NOMO-1 treated with DMSO at 0.1 percent for 48 hours (cell line): ENCODE data around the gene NPRL2.
A peak's percentile ranks its signal among the peaks of the same experiment; 100 is the strongest.
"Not testable (repeated sequence)": the region's sequence is repeated elsewhere in the genome, so short reads cannot be mapped to it uniquely, and the experiment has no call there.

Experiments used
- DNase-seq: peaks from one replicate; lab custom pipeline; 2025; ENCODE audit not compliant: unreplicated experiment; lab: John Stamatoyannopoulos, UW

The NPRL2 gene

DNA sequence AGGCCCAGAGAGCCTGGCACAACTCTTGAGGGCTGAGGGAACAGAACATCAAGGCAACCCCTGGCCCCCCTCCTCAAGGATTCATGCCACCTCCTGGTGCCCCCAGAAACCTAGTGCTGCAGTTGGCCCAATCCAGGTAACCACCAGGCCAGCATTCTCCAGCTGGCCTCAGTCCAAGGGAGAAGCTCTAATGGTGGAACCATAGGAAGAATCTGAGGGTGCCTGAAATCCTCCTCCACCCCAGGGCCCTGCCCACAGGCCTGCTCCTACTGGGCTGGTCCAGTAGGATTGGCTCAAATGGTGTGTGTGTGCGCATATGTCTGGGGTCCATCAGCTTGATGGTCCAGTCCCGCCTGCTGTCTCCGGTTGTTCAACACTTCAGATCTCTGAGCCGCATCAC is 35.8 kb downstream of the NPRL2 start:
- no peak for DNase-seq

DNA sequence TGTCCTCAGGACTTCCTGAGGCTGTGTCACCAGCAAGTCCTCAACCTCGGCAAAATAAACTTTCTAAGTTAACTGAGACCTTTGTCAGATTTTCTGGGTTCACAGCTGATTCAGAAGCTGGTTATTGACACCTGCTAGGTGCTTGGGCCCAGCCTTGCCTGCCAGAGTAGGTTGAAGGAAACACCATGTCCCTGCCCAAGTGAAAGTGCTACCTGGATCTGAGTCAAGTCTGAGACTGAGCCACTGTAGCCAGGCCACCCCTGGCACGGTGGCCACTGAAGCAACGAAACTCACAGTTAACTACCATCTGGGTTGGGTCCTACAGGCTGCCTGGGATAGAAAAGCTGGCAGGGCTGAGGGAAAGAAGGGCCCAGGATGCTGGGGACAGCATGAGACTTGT is 36.2 kb downstream of the NPRL2 start:
- DNase-seq = no peak

DNA sequence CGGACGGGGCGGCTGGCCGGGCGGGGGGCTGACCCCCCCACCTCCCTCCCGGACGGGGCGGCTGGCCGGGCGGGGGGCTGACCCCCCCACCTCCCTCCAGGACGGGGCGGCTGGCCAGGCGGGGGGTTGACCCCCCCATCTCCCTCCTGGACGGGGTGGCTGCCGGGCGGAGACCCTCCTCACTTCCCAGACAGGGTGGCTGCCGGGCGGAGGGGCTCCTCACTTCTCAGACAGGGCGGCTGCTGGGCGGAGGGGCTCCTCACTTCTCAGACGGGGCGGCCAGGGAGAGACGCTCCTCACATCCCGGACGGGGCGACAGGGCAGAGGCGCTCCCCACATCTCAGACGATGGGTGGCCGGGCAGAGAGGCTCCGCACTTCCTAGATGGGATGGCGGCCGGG is 38.5 kb downstream of the NPRL2 start:
- not testable (repeated sequence) for DNase-seq

DNA sequence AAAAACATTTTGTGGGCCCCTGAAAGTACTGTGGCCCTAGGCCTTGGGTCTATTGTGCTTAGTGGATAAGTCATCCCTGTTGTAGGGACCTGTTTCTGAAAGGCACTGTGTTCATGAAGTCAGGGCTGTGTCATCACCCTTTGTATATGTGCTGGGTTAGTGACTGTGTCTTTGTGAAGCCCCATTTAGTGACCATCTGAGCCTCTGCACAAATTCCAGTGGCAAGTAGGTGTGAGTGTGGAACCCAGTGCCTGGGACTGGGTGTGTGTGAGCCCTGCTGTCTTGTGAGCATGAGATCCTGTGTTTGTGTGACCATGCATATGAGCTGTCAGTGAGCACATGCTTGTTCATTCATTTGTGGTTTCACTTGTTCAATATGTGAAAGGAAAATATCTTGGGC is 46.0 kb downstream of the NPRL2 start:
- DNase-seq = no peak

DNA sequence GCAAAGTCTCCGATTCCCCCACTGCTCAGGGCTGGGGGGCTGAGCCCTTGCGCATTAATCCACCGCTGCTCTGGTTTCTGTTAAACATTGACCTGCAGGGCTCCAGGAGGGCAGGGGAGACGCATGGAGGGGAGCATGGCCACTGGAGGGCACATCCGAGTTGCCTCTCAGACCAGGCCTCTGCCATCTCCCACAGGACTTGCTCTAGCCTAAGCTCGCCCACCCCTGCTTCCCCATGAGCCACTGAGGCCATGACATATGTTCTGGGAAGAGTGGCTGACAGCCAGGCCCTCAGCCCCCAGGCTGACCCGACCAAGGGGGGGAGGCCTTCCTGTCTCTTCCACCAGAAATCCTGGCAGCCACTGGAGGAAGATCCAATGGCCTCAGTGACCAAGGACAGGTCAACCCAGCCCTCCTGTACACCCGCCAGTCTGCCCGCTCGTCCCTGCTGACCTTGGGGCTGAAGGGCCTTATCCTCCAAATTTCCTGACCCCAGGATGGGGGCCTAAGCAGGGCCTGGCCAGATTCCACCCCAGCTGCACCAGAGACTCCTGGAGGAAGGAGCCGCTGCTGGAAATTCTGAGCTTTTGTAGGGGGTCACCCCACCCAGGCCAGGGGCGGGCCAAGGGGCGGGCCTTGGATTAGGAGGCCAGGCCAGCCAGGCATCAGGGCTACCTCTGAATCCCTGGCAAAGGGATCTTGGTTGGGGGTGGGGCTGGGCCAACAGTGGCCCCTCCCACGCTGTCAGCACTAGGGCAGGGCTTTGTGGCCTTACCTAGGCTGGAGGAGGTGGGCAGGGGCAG is 47.4 kb downstream of the NPRL2 start, which contains the start of gene HYAL1:
HYAL1 (minus strand) TSS at position 562 of the 803 bp plus-strand sequence. CDS start 618 bp downstream, outside the sequence.
- DNase-seq = no peak

DNA sequence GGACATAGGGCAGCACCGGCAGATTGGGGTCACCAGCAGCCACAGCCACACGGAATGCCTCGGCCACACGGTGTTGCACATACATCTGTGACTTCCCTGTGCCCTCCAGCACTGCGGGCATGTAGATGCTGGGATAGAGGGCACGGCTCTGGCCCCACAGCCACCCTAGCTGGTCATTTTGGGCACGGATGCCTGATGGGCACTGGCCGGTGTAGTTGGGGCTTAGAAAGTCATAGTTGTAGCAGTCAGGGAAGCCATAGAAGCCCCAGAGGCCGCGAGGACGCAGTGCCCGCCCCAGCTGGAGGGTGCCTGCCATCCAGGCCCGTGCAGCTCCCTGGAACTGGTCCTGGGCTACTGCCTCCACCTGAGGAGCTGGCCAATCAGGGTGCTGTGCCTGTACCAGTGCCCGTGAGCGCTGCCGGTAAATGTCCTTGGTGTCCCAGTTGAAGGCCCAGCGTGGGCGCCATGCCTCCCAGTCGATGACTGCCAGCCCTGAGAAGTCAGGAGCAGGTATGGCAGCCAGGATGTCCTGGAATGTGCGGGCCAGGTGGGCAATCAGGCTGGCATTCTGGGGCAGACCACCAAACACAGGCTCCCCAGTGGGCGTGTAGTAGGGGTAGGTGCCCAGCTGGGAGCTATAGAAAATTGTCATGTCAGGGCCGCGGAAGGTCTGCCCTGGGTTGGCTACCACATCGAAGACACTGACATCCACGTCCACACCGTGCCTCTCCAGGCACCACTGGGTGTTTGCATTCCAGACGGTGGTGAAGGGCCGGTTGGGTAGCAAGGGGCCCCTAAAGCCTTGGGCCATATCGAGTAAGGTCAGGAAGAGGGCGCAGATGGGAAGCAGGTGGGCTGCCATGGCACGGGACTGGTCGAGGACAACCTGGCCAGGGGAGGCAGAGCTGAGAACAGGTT is 48.2 kb downstream of the NPRL2 start:
- DNase-seq = no peak

DNA sequence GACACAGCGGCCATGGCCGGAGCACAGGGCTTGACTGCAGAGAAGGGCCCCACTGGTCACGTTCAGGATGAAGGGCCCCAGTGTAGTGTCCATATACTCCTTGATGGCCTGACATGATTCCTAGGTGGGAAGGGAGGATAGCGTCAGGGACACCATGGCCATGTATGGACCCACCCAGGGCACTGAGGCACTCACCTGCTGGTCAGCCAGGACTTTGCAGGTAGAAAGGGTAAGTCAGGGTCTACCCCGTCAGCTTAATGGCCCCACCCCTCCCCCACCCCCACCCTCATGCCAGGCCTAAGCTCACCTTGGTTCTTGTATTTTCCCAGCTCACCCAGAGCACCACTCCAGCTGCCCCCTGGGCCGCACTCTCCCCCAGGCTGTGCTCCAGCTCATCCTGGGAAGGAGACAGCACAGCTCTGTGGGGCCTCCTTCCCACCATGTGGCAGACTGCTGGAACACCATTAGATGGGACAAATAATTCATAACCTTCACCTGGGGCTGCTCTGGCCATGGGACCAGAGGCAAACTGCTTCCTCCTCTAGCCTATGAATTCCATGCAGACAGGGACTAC is 49.8 kb downstream of the NPRL2 start:
- DNase-seq = no peak

DNA sequence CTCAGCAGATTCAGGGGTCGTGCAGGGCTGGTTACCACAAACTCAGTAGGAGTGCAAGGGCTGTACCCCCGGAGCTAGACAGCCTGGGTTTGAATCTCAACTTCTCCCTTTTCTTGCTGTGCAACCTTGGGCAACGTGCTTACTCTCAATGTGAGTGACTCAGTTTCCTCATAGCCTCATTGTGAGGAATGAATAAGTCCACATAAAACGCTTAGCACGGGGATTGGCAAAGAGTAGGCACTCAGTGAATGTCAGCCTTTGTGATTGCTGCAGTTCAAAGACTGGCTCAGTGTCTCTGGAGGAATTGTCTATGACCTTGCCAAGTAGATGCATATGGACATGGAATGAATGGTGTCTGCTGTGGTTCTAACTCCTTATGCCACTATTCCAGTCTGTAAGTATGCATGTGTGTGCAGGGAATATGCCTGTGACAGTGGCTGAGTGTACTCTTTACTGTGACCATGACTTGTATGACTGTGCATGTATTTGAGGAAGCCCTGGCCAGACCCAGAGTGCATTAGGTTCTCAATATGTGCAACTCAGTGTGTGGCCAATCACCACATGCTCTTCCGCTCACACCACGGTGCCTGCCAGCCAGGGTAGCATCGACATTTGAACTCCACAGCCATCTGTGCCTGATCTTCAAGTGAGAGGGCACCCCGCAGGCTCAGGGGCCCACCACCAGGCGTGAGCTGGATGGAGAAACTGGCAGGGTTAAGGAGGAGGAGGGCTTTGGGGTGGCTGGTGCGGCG is 50.5 kb downstream of the NPRL2 start:
- DNase-seq = peak; percentile 92

DNA sequence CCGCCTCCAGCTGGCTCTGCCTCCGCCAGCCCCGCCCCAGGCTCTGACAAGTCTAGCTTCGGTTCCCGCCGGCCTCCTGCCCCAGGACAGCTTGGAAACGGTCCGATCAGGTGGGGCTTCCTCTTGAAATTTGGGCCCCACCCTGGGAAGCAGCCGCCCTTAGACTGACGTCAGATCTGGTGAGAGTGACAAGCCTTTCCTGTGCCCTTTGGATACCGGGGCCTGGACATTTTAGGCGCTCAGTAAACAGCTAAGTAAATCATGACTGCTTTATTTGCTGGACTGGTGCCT is 51.0 kb downstream of the NPRL2 start:
- no peak for DNase-seq

DNA sequence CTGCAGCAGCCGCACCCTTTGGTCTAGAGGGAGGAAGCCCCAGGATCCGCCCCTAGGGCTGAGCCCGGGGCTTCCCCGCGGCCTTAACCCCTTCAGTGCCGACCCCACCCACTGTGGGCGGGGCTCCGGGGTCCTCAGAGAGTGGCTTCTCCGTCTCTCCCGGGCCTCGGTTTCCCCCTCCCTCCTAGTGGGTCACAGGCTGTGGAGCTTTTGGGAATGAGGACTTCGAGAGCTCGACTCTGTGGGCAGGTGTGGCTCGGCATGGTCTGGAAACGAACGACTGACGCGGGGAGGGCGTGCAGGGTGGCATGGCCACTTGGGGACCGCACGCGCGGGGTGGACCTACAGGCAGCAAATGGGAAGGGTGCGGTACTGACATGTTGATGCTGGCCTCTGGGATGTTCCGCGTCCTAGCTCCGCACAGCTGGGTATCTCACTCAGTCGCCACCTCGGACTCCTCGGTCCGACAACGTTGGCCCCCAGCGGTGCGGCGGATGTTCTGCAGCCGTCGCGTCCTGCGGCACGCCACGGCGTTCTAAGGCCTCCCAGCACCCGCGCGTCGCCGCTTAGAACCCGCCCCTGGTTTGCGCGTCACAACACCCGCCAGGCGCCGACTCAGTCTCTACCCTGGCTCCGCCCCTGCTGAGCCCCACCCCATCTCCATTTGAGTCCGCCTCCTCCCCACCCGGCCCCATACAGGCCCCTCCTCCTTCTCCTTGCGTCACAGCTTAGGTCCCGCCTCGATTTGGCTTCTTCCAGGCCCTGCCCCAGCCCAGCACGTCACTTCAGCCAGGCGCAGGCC is 51.5 kb downstream of the NPRL2 start, which contains the start of the genes HYAL3 and NAA80:
HYAL3 (minus strand) TSS at position 570 of the 802 bp plus-strand sequence. CDS start 3,803 bp downstream, outside the sequence.
NAA80 (minus strand) TSS at position 570 of the 802 bp plus-strand sequence. CDS start 1,942 bp downstream, outside the sequence.
- DNase-seq = peak; percentile 99

DNA sequence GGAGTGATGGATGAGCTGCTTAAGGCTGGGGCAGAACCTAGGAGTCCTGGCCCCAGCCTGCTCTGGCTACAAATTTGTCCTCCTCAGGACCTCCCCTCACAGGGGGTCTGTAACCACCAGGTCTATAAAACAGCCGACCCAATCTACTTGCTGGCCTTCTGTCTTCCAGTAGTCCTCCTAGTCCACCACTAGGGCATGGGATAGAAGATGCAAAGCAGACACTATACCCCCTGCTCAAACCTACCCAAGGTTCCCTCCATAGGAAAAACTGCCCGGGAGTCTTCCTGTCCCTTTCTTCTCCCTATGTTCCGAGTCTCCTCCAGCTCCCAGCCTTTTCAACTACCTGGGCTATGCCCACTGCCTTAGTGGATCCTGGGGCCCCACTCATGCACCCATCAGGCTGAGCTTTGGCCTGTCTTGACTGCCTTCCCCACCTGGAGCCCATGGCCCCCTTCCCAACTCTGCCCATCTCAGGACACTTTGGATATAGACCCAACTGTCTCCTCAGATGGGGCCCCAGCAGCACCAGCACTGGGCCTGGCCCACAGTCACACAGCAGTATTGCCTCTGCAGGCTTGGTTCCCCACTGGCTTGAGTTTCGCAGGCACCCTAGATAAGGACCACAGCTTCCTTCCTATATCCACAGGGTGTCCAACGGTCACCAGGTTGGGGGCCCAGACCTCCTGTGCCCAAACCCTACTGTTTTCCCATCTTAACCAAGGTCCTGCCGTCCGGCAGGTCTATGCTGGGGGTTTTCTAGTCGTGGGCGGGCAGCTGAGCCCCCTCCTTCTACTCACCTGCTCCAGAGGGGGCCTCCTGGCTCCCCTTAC is 52.5 kb downstream of the NPRL2 start:
- peak; percentile 25 for DNase-seq

DNA sequence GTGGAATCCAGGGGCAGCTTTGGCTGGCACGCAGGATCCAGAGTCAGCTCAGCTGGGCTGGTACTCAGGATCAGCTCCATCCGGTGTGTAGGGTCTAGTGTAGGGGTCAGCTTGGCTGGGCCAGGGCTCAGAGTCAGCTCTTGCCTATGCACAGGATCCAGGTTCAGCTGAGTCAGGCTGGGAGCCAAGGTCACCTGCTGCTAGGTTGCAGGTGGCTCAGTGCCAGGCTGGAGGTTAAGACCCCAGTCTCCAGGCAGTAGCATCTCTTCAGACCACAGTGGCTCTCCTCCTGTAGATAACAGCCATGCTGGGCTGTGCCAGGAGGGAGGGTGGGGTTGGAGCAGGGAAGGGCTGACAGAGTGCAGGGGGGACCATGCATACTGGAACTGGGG is 53.2 kb downstream of the NPRL2 start:
- no peak for DNase-seq
